Cardiac fibroblast (primary cell): ENCODE data around the gene ULK4.
A peak's percentile ranks its signal among the peaks of the same experiment; 100 is the strongest.

Source experiments
- DNase-seq, 2 donors: peaks; one replicate each; pipeline versions ENCODE4 v3.0.0 to v3.0.0-alpha.2; 2010; ENCODE audit warnings: low read depth in 2 of 2
- H3K4me3 ChIP-seq, 2 donors: replicated peaks in 1 of 2; 1 replicate in 1 of 2; 2 replicates in 1 of 2; pipeline ENCODE4 v1.5.1; 2011; ENCODE audit warnings: low read depth in 2 of 2, low read length in 2 of 2, mild to moderate bottlenecking in 2 of 2, moderate library complexity in 1 of 2
- CTCF ChIP-seq: IDR thresholded peaks from one replicate; pipeline ENCODE4 v1.5.1; 2011; ENCODE audit warnings: low read depth, mild to moderate bottlenecking, low read length, inconsistent platforms

ULK4 gene

GRCh38 chr3:41579861-41580260 lies 382.0 kb downstream of the ULK4 start:
- no peak overlapping the region for H3K4me3 ChIP-seq
- DNase-seq = no peak
- TF ChIP-seq CTCF = no peak

GRCh38 chr3:41578798-41579197 lies 383.1 kb downstream of the ULK4 start:
- TF ChIP-seq CTCF = no peak
- no peak for DNase-seq
- no peak overlapping the region for H3K4me3 ChIP-seq

GRCh38 chr3:41575724-41576123 lies 386.2 kb downstream of the ULK4 start:
- no peak for TF ChIP-seq CTCF
- no peak for DNase-seq
- H3K4me3 ChIP-seq = no peak overlapping the region

GRCh38 chr3:41574900-41575299 lies 387.0 kb downstream of the ULK4 start:
- no peak overlapping the region for H3K4me3 ChIP-seq
- peak; percentile 6 to 24 for DNase-seq
- no peak for TF ChIP-seq CTCF

GRCh38 chr3:41573591-41573990 lies 388.3 kb downstream of the ULK4 start:
- no peak for TF ChIP-seq CTCF
- DNase-seq = no peak
- no peak overlapping the region for H3K4me3 ChIP-seq

GRCh38 chr3:41572092-41572491 lies 389.8 kb downstream of the ULK4 start:
- no peak overlapping the region for H3K4me3 ChIP-seq
- no peak for DNase-seq
- TF ChIP-seq CTCF = no peak

- no peak for DNase-seq
Observed at GRCh38 chr3:41569632-41570305, 392.1 kb downstream of the ULK4 start.

More at GRCh38 chr3:41569632-41570305, 392.1 kb downstream of the ULK4 start:
- no peak for TF ChIP-seq CTCF
- no peak overlapping the region for H3K4me3 ChIP-seq
